ENCODE results near the gene WWC1.

DNA sequence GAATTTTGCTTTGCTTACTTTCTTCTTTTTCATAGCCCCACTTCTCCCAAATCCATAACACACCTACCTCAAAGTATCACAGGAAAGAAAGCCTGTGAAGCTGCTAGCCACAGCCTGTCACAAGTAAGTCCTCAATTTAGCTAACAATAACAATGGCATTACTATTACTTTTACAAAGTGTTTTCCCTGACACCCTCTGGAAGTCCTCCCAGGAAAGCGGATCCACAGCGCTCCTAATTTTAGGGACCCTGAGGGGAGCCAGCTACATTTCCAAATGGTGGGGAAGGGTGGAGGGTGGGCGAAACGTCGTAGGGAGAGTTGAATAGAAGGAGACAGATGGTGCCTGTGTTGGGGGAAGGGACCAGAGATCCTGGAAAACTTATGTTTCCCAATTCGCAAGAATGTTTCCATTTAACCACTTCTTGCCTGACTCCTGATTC lies 523 bp upstream of the WWC1 start:
- TF ChIP-seq, protein P1, sequence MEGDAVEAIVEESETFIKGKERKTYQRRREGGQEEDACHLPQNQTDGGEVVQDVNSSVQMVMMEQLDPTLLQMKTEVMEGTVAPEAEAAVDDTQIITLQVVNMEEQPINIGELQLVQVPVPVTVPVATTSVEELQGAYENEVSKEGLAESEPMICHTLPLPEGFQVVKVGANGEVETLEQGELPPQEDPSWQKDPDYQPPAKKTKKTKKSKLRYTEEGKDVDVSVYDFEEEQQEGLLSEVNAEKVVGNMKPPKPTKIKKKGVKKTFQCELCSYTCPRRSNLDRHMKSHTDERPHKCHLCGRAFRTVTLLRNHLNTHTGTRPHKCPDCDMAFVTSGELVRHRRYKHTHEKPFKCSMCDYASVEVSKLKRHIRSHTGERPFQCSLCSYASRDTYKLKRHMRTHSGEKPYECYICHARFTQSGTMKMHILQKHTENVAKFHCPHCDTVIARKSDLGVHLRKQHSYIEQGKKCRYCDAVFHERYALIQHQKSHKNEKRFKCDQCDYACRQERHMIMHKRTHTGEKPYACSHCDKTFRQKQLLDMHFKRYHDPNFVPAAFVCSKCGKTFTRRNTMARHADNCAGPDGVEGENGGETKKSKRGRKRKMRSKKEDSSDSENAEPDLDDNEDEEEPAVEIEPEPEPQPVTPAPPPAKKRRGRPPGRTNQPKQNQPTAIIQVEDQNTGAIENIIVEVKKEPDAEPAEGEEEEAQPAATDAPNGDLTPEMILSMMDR (conservative IDR thresholded peaks at IDR 0.05): no peak
- no peak for TF ChIP-seq EZH2 (IDR thresholded peaks at IDR 0.05; ENCODE audit: low read depth)

All from PC-9 (cell line).